Left renal cortex interstitium (tissue), 4 donors: ENCODE measurements around the gene ZNF518B. TPM values are rescaled to one million over a fixed set of nuclear protein-coding genes. Genes with fewer than 3 reads are reported as not detected.

Source experiments
- DNase-seq, 4 donors: peaks; one replicate each; pipeline ENCODE4 v3.0.0-alpha.2; 2013; ENCODE audit warnings: low read depth in 4 of 4, low spot score in 2 of 4, missing footprints in 1 of 4
- polyA plus RNA-seq, 4 donors: library from polyadenylated mRNA; unstranded; fragments of 120-200 nt; gene quantifications; one replicate each; pipeline ENCODE4 v1.2.1, GENCODE V29; 2013; ENCODE audit not compliant: insufficient read length in 4 of 4

Gene ZNF518B, protein sequence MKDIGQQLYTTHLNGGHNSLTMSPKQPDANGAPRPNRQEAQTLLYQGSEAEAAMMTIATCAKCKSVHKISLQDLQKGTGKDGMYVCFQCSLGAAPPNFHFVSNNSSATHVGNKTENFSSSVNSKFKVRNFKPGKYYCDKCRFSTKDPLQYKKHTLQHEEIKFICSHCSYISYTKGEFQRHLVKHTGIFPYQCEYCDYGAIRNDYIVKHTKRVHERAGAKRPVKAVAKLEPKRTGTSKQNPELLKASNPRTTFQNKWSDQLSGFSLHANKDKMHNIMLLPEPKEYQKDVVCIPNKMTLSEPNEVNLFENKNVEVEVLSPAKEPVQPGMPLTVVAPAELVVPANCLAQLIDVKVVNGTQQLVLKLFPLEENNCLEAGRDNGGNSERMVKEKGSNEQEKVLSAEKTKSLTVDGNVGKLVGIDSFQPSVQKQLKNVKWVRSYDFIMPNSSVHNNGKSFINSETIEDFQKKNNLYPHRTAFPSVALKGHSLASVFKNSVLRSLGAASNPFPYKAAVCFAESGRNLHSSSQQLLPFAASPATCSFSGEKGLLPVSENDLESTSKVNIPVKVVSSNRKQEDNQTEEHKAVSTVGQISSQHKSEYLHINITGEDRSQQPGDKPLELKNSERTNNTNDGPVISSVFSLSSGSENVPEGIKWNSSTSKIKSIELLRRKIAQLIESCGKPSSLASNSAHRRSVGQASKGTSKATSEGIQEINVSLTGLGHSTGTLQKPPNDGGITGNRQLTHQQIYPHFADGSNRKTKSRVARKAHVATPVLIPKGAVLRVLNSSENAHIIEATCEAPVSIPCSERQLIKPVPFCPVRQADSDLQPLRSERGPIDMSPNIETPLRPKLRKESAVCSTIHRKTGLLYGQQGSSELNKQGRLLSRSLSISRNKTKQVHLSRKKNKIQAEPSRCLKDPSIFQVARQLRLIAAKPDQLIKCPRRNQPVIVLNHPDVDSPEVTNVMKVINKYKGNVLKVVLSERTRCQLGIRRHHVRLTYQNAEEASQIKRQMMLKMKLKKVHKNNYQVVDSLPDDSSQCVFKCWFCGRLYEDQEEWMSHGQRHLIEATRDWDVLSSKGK
- 10 to 100 TPM; 25.9 to 33.5 (median 30.3) TPM for polyA plus RNA-seq

DNA sequence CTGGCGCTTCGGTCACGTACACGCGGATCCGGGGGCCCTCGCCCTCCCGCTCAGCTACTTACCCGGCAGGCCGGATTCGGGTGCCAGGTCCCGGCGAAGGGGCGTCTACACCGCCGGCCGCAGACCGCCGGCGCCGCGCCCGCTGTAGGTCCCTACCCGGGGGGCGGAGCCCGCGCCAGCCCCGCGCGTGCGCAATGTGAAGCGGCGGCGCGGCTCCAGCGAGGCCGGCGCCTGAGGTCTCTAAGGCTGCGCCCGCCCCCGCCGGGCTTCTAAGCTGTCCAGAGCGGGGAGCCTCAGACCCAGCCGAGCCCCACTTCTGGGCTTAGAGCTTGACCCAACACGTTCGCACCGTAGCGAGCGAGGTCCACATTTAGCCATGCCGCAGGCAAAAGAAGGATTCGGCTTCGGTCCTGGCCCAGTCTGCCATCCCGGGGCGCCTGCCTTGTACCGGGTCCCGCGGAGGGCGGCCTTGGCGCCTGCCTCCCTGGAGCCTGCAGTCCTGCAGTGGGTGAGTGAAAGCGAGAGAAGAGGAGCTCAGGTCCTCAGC is at the start of gene ZNF518B:
Gene ZNF518B (minus strand): TSS at position 172 of the 547 bp plus-strand sequence. CDS start 11,098 bp downstream, outside the sequence.
- DNase-seq: peak in 2 of 4 donors; percentile 63 to 75

- DNase-seq: no peak
Observed at GRCh38 chr4:10506077-10506476, 48.9 kb upstream of the ZNF518B start.

DNA sequence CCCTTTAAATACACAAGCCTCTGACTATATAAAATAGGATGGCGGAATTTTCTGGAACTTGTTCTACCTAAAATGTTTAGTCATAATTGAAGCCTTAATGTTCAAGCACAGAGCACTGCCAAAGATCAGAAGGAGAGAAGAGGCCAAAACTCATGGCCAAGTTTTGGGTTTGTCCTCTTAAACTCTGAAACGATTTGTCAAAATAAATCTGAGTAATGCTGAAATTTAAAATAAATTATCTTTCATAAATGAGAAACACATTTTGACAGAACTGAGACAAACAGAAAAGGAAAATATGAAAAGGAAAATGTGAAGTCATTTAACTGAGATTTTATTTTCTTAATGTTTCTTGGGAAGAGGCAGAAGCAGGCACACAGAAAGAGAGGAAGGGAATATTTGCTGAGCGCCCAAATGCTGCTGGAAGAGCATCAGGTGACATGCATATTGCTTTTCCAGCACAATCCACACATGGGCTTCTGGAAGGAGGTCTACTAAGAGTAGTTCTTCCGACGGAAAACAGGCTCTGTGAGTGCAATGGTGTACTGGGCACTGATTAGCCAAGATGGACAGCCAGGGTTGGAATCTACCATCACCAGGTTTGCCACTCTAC is 47.4 kb upstream of the ZNF518B start:
- no peak for DNase-seq

DNA sequence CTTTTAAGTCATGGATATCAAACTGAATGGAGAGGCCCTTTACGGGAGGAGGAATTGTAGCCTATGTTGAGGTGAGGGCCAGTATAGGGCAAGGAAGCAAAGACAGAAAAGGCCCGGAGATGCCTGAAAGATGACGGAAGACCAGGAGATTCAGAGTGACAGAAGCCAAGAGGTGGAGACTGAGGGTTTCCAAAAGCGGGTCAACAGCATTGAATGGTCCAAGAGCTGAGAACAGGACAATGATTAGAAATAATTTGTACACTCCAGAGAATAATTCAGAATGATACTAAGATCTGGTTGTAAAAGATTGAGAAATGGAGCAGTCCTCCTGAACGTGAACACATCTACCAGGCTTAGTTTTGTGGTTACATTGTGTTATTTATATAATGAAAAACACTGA is 45.5 kb upstream of the ZNF518B start:
- DNase-seq: no peak

DNA sequence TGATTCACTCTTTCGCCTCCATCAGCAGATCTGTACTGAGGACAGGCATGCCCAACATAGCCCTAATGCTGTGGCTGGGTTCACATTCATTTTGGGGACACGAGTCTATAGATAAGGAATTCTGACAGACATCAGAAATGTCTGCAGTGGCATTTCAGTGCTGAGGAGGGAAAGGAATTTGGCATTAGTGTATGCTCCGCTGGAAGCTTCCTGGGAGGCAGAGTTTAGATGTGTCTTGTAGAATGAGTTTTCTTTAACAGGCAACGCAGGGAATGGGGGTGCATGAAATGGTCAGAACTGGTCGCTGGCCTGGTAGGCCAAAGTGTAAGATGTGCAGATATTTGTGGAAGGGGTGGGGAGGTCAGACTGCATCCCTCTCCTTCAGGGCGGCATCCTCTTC is 43.5 kb upstream of the ZNF518B start:
- no peak for DNase-seq

DNA sequence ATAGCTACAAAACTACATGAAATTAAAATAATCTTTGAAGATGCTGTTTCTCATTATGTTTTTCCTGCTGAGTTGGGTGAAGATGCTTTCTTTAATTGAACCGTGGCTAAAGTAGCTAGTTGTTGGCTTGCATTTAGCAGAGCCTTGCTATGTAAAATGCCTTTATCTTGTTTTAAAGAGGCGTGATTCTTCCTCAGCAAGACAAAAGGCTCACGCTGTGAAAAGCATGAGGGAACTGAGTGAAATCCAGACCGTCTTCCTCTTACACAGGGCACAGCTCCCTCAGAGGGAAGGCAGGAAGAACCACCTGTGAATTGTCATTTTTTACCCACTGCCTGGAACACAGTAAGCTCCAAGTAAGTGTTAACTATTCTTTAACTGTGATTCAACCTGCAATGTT is 39.0 kb upstream of the ZNF518B start:
- no peak for DNase-seq

GRCh38 chr4:10495651-10496050 is 38.4 kb upstream of the ZNF518B start:
- DNase-seq: no peak

- DNase-seq: no peak
Observed at GRCh38 chr4:10492464-10492863, 35.2 kb upstream of the ZNF518B start.

DNA sequence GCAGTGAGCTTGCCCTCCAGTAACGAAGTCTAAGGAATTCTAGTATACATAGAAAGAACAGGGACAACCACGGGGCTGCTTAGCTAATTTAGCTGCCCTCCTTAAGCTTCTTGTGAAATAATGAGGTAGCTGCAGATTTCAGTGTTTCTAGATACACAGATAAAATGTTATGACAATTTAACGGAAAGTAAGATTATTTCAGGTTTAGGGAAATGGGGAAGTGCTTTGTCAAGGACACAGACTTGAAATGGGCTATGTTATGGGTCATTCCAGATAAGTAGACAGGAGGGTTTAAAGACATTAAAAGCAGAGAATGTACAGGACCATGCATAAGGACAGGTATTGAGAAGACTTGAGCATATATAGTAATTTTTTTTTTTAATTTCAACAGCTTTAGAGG is 34.2 kb upstream of the ZNF518B start:
- no peak for DNase-seq

GRCh38 chr4:10490996-10491395 is 33.8 kb upstream of the ZNF518B start:
- no peak for DNase-seq

GRCh38 chr4:10482913-10483312 is 25.7 kb upstream of the ZNF518B start:
- DNase-seq: no peak

- DNase-seq: no peak
Observed at GRCh38 chr4:10480616-10481015, 23.4 kb upstream of the ZNF518B start.

GRCh38 chr4:10478621-10479020 is 21.4 kb upstream of the ZNF518B start:
- DNase-seq: no peak

DNA sequence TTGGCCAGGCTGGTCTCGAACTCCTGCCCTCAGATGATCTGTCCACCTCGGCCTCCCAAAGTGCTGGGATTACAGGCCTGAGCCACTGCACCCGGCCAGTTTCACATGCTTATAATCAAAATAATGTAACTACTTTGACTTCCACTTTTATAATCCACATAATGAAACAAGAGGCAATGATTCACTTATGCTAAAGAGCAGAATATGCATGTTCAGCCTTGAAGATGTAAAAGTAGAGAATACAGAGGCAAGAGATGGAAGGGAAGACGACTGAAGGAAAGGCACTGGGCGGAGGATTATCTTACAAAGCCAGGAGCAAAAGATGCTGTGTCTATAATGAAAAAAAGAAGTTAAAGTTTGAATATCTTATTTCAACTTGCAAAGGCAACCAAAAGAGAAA is 13.3 kb upstream of the ZNF518B start:
- DNase-seq: no peak

DNA sequence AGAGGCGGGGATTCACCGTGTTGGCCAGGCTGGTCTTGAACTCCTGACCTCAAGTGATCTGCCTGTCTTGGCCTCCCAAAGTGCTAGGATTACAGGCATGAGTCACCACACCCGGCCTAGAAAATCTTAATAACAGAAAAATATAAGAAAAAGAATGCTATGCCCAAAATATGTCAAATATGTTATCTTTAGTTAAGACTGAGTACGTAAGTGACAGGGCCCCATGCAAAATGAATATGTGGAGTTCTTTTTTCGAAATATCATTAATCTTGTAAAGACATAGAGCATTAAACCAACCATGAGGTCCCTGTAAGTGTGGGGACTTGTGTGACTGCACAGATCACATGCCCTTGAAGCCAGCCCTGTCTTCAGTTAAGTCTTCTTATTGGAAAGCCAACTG is 8.9 kb upstream of the ZNF518B start:
- no peak for DNase-seq

DNA sequence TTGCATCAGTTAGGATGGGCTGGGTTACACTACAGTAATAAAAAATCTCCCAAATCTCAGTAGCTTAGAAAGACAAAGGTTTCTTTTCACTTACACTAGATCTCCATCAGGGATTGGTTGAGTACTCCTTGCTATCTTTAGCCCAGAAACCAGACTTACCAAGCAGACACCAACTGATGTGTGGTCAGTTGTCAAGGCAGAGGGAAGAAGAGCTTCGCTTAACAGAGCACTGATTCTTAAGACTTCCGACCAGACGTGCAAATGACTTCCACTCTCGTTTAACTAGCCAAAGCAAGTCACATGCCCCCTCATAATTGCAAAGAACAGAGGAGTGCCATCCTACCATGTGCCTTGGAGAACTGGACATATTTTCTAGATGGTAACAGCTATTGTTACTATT is 5.7 kb upstream of the ZNF518B start:
- DNase-seq: no peak

DNA sequence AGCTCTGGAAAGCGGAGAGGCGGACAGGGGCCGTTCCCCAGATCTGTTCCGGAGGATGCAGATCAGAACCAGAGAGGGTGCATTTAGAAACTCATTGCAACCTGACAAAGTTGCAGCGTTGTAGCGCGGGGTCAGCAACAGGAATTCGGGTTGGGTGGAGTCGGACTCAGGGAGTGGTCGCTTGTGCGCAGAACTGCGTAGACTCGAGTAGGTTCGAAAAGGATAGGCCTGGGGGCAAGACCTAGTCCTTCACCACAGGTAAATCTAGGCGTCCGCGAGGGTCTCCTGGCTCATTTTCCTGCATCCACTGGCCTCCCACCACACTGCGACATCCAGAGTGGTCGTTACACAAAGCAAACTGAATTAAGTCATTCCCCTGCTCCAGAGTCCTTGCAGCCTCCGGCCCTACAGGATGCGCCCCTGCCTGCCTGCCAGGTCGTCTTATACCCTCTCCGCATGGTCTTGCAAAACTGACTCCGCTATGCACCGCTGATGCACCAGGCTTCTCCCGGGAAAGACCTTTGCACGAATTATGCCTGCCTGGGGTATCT is 4.7 kb upstream of the ZNF518B start:
- DNase-seq: no peak

- DNase-seq: peak in 3 of 4 donors; percentile 52 to 66 (median 64)
Observed at GRCh38 chr4:10461091-10461849, 4.0 kb upstream of the ZNF518B start.

DNA sequence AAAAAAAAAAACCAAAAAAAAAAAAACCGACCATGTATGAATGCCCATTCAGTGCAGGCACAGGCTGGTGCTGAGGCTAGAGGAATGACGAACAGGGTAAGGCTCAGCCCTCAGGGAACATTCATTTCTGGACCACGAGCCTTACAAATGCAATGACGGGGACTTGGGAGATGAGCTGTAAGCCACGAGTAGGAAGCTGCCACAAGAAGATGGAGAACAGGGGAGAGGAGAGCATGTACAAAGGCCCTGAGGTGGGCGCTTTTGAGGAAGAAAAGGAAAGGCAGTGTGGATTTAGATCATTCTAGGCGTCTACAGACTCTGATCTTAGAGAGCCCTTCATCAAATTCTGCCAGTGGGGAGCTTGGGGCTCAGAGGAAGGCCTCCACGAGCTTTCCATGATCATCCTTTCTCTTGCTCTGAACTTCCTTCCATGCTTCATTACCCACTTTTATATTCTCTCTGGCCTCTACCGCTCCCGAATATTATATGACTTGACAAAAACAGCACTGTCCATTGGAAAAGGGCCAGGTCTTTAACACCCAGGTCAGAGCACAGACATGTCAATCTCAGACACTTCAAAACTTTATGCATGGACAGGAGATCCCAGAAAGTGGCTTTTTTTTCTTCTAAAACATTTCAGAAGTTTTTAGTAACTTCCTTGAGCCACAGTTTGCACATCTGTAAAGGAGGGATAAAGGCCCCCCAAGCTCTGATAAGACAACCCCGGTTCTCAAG is 3.3 kb upstream of the ZNF518B start:
- no peak for DNase-seq
